GM06990 (cell line): ENCODE measurements around the gene ARID1B.

Source experiments
- DNase-seq: peaks from one replicate; pipeline ENCODE4 v3.0.0-alpha.2; 2011; ENCODE audit not compliant: insufficient read length; ENCODE audit errors: extremely low read depth
- H3K27me3 ChIP-seq: replicated peaks from 2 replicates; pipeline ENCODE4 v1.6.0; 2011; ENCODE audit warnings: low read length; ENCODE audit not compliant: control insufficient read depth, insufficient read depth
- H3K36me3 ChIP-seq: 2 replicates; pipeline ENCODE4 v1.5.1; 2011; ENCODE audit warnings: low read length; ENCODE audit not compliant: control insufficient read depth, insufficient read depth
- H3K4me3 ChIP-seq: replicated peaks from 2 replicates; pipeline ENCODE4 v1.5.1; 2011; ENCODE audit warnings: low read depth, mild to moderate bottlenecking, control low read depth, low read length
- CTCF ChIP-seq: IDR thresholded peaks from 2 replicates; pipeline ENCODE4 v1.5.1; 2011; ENCODE audit warnings: low read length, control low read depth, mild to moderate bottlenecking, inconsistent platforms; ENCODE audit not compliant: insufficient read depth, poor library complexity, severe bottlenecking

ARID1B gene

GRCh38 chr6:156933201-156934068 lies 156.3 kb downstream of the ARID1B start:
- no peak for DNase-seq
- no peaks in the 10 kb centered on the region for H3K36me3 ChIP-seq
- TF ChIP-seq CTCF, result peak; percentile 16
- no peak overlapping the region for H3K4me3 ChIP-seq
- no peaks in the 10 kb centered on the region for H3K27me3 ChIP-seq

DNA sequence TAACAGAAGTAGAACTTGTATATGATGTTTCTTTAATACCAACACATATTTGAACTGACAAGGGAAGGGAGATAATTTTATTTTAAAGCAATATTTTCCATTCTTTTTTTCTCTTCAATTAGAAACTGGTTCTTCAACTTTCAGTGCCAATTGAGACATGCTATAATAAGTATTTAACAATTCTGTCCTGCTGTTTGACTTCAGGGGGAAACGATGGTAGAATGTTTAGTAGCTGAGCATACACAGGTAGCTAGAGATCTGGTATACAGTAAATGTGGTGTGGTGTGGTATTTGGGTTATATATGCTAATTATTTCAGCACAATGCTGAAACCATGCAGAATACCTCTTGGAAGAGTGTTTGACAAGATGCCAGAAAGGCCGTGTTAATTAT lies 156.9 kb downstream of the ARID1B start:
- Histone ChIP-seq H3K27me3 (no peaks in the 10 kb centered on the region), H3K4me3 (no peak overlapping the region), H3K36me3 (no peaks in the 10 kb centered on the region)
- no peak for DNase-seq
- no peak for TF ChIP-seq CTCF

DNA sequence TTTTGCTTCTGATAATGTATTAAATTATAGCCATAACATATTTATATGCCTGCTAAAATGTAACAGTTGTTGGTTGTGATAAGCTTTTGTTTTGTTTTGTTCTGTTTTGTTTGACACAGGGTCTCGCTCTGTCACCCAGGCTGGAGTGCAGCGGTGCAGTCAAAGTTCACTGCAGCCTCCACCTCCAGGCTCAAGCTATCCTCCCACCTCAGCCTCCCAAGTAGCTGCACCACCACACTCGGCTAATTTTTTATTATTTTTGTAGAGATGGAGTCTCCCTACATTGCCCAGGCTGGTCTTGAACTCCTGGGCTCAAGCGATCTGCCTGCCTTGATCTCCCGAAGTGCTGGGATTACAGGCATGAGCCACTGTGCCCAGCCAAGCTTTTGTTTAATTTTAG lies 157.8 kb downstream of the ARID1B start:
- H3K36me3 ChIP-seq, result no peaks in the 10 kb centered on the region
- TF ChIP-seq CTCF, result no peak
- H3K27me3 ChIP-seq, result no peaks in the 10 kb centered on the region
- H3K4me3 ChIP-seq, result no peak overlapping the region
- DNase-seq, result no peak

DNA sequence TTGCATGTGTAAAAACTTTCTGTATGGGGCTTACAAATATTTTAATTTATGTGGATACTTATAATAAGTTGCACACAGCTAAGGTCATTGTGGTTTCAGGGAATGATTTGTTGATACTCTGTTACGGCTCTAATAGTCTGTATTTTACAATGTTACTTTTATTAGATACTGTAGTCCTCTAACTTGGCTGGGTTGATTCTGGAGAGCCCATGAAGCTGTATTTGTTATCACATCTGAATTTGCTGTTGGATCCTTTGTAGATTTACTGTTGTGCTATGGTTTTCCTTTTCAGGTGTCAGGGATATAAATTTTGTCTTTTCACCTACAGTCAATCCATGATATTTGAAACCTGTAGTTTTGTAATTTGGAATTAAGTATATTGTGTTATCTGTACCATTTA lies 161.0 kb downstream of the ARID1B start:
- no peaks in the 10 kb centered on the region for H3K36me3 ChIP-seq
- H3K27me3 ChIP-seq, result no peaks in the 10 kb centered on the region
- no peak for DNase-seq
- TF ChIP-seq CTCF, result no peak
- H3K4me3 ChIP-seq, result no peak overlapping the region

DNA sequence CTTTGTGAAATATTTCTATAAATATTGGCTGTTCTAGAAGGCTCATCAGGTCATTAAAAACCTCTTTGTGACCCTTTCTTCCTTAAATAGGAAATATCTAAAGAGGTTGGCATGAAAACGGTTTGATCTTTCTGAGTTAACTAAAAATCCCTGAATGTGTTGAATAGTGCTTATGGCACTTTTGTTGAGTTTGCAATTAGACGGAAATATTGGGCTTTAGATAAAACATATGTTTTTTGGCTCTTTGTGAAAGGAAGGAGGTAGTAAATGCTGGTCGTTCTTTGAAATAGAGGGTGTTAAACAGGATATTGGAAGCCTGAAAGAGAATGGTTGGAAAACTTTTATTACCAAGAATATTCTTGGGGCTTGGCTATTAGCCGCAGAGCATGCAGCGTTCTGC lies 163.0 kb downstream of the ARID1B start:
- no peak overlapping the region for H3K4me3 ChIP-seq
- no peak for DNase-seq
- H3K36me3 ChIP-seq, result no peaks in the 10 kb centered on the region
- H3K27me3 ChIP-seq, result no peaks in the 10 kb centered on the region
- TF ChIP-seq CTCF, result no peak
